Measurements from ENCODE around the gene SLC25A41. TPM values are rescaled to one million over a fixed set of nuclear protein-coding genes. Genes with fewer than 3 reads are reported as not detected.

Gene SLC25A41
- 0.16 and 0.27 TPM in 2 replicates for total RNA-seq
- 0.50 TPM in 1 of 2 replicates, not detected in the other for polyA plus RNA-seq

DNA sequence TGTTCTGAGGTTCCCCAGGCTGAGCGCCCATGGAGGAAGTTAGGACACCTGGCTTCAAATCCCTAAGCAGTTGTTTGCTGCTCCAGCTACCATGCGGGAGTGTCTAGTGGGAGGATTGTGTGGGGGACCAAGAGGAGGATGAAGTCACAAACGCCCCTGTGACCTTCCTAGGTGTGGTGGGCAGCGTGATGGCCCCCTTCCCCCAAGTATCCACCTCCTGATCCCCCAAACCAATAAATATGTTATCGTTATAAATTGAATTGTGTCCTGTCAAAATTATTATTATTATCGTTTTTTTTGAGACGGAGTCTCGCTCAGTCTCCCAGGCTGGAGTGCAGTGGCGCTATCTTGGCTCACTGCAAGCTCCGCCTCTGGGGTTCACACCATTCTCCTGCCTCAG, at the start of gene SLC25A41:
Gene SLC25A41, minus strand, starts transcription at position 101 of the 400 bp plus-strand sequence. Its CDS starts 70 bp downstream, at position 31.
- Histone ChIP-seq H3K4me2 (no peak within 1 kb of the TSS), H3K79me2 (no peaks in the 10 kb centered on the region), H3K27me3 (no peaks in the 10 kb centered on the region), H3K36me3 (replicated peaks; ENCODE audit: insufficient read depth, low read depth) (no peaks in the 10 kb centered on the region), H3K9me3 (ENCODE audit: low read depth) (no peaks in the 10 kb centered on the region), H3K4me1 (ENCODE audit: insufficient read depth) (no peaks in the 10 kb centered on the region), H2AFZ (no peak within 1 kb of the TSS), H3K4me3 (no peak within 1 kb of the TSS), H3K9me2 (replicated peaks; ENCODE audit: insufficient read depth) (no peaks in the 10 kb centered on the region), H4K20me1 (ENCODE audit: insufficient read depth, poor library complexity, severe bottlenecking) (no peaks in the 10 kb centered on the region), H3K27ac (no peak within 1 kb of the TSS)
- 96% methylated on average over 10 of the region's 10 CpGs for WGBS (ENCODE audit: low lambda C conversion rate, missing lambda C conversion rate)
- no peak for TF ChIP-seq EZH2phosphoT487 (IDR thresholded peaks at IDR 0.05; ENCODE audit: low read depth, severe bottlenecking, unreplicated experiment)
- TF ChIP-seq EZH2 (IDR thresholded peaks at IDR 0.05; ENCODE audit: borderline replicate concordance): no peak
- TF ChIP-seq, protein P1, sequence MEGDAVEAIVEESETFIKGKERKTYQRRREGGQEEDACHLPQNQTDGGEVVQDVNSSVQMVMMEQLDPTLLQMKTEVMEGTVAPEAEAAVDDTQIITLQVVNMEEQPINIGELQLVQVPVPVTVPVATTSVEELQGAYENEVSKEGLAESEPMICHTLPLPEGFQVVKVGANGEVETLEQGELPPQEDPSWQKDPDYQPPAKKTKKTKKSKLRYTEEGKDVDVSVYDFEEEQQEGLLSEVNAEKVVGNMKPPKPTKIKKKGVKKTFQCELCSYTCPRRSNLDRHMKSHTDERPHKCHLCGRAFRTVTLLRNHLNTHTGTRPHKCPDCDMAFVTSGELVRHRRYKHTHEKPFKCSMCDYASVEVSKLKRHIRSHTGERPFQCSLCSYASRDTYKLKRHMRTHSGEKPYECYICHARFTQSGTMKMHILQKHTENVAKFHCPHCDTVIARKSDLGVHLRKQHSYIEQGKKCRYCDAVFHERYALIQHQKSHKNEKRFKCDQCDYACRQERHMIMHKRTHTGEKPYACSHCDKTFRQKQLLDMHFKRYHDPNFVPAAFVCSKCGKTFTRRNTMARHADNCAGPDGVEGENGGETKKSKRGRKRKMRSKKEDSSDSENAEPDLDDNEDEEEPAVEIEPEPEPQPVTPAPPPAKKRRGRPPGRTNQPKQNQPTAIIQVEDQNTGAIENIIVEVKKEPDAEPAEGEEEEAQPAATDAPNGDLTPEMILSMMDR (IDR thresholded peaks at IDR 0.05; ENCODE audit: poor library complexity): no peak
- no peak for DNase-seq (ENCODE audit: low spot score)

DNA sequence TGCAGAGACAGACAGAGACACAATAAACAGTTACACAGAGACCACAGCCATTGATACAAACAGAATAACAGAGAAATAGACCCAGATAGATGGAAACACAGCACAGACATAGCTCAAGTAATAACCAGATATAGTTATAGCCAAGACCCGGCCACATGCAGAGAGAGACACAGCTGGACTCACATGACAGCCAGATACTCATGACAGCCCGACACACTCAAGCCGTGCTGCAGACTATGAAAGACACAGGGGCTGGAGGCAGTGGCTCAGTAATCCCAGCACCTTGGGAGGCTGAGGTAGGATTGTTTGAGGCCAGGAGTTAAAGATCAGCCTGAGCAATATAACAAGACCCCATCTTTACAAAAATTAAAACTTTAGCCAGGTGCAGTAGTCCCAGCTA, 49.7 kb upstream of the SLC25A41 start:
- H3K4me3 ChIP-seq: no peak overlapping the region
- no peaks in the 10 kb centered on the region for H3K36me3 ChIP-seq (replicated peaks; ENCODE audit: insufficient read depth, low read depth)
- H3K27me3 ChIP-seq: no peaks in the 10 kb centered on the region
- no peaks in the 10 kb centered on the region for H3K9me3 ChIP-seq (ENCODE audit: low read depth)
- no peaks in the 10 kb centered on the region for H3K4me1 ChIP-seq (ENCODE audit: insufficient read depth)
- H2AFZ ChIP-seq: no peak overlapping the region
- H3K79me2 ChIP-seq: no peaks in the 10 kb centered on the region
- no peaks in the 10 kb centered on the region for H4K20me1 ChIP-seq (ENCODE audit: insufficient read depth, poor library complexity, severe bottlenecking)
- no peaks in the 10 kb centered on the region for H3K9me2 ChIP-seq (replicated peaks; ENCODE audit: insufficient read depth)
- H3K4me2 ChIP-seq: no peak overlapping the region
- TF ChIP-seq, protein P1 (IDR thresholded peaks at IDR 0.05; ENCODE audit: poor library complexity): no peak
- TF ChIP-seq EZH2 (IDR thresholded peaks at IDR 0.05; ENCODE audit: borderline replicate concordance): no peak
- TF ChIP-seq EZH2phosphoT487 (IDR thresholded peaks at IDR 0.05; ENCODE audit: low read depth, severe bottlenecking, unreplicated experiment): no peak
- 70% methylated on average over 3 of the region's 3 CpGs for WGBS (ENCODE audit: low lambda C conversion rate, missing lambda C conversion rate)
- no peak for DNase-seq (ENCODE audit: low spot score)
- no peak overlapping the region for H3K27ac ChIP-seq

DNA sequence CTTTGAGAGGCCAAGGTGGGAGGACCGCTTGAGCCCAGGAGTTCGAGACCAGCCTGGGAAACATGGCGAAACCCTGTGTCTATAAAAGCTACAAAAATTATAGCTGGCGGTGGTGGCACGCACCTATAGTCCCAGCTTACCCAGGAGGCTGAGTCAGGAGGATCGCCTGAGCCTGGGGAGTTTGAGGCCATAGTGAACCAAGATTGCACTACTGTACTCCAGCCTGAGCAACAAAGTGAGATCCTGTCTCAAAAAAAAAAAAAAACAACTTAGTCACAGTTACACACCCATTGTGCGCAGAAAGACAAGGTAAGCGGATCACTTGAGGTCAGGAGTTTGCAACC, 48.8 kb upstream of the SLC25A41 start:
- Histone ChIP-seq H4K20me1 (ENCODE audit: insufficient read depth, poor library complexity, severe bottlenecking) (no peaks in the 10 kb centered on the region), H3K79me2 (no peaks in the 10 kb centered on the region), H2AFZ (no peak overlapping the region), H3K4me1 (ENCODE audit: insufficient read depth) (no peaks in the 10 kb centered on the region), H3K4me3 (no peak overlapping the region), H3K4me2 (no peak overlapping the region), H3K27ac (no peak overlapping the region), H3K27me3 (no peaks in the 10 kb centered on the region), H3K9me2 (replicated peaks; ENCODE audit: insufficient read depth) (no peaks in the 10 kb centered on the region), H3K9me3 (ENCODE audit: low read depth) (no peaks in the 10 kb centered on the region), H3K36me3 (replicated peaks; ENCODE audit: insufficient read depth, low read depth) (no peaks in the 10 kb centered on the region)
- no peak for DNase-seq (ENCODE audit: low spot score)
- TF ChIP-seq EZH2 (IDR thresholded peaks at IDR 0.05; ENCODE audit: borderline replicate concordance) (no peak), EZH2phosphoT487 (IDR thresholded peaks at IDR 0.05; ENCODE audit: low read depth, severe bottlenecking, unreplicated experiment) (no peak)
- TF ChIP-seq, protein P1 (IDR thresholded peaks at IDR 0.05; ENCODE audit: poor library complexity): no peak
- WGBS (ENCODE audit: low lambda C conversion rate, missing lambda C conversion rate): 96% methylated on average over 8 of the region's 8 CpGs
